DMS79 treated with DMSO at 0.1 percent for 48 hours (cell line): ENCODE measurements around the gene MRPL2.
"Not testable (repeated sequence)": the region's sequence is repeated elsewhere in the genome, so short reads cannot be mapped to it uniquely, and the experiment has no call there.

Experiments used
- DNase-seq: peaks from one replicate; lab custom pipeline; 2025; lab: John Stamatoyannopoulos, UW

The MRPL2 gene

GRCh38 chr6:43052842-43053544 lies 6.2 kb downstream of the MRPL2 start:
- DNase-seq = peak; percentile 23

GRCh38 chr6:43052225-43052841 lies 6.9 kb downstream of the MRPL2 start:
- no peak for DNase-seq

- DNase-seq = no peak
Measured at GRCh38 chr6:43050981-43051380, 8.3 kb downstream of the MRPL2 start.

- no peak for DNase-seq
Measured at GRCh38 chr6:43047998-43048397, 11.2 kb downstream of the MRPL2 start.

- no peak for DNase-seq
Measured at GRCh38 chr6:43045371-43045930, 13.8 kb downstream of the MRPL2 start.

GRCh38 chr6:43043310-43043709 lies 15.9 kb downstream of the MRPL2 start:
- DNase-seq = no peak

GRCh38 chr6:43041475-43041874 lies 17.8 kb downstream of the MRPL2 start:
- DNase-seq = not testable (repeated sequence)

- DNase-seq = no peak
Measured at GRCh38 chr6:43040542-43041257, 18.5 kb downstream of the MRPL2 start.

- no peak for DNase-seq
Measured at GRCh38 chr6:43038727-43039126, 20.5 kb downstream of the MRPL2 start.

- DNase-seq = no peak
Measured at GRCh38 chr6:43037706-43038105, 21.5 kb downstream of the MRPL2 start.

GRCh38 chr6:43037197-43037596 lies 22.0 kb downstream of the MRPL2 start:
- DNase-seq = no peak

- DNase-seq = no peak
Measured at GRCh38 chr6:43036712-43037111, 22.5 kb downstream of the MRPL2 start.

GRCh38 chr6:43035495-43036194 lies 23.6 kb downstream of the MRPL2 start:
- no peak for DNase-seq

GRCh38 chr6:43034190-43034525 lies 25.1 kb downstream of the MRPL2 start:
- no peak for DNase-seq

GRCh38 chr6:43033496-43034189 lies 25.6 kb downstream of the MRPL2 start:
- DNase-seq = no peak

- no peak for DNase-seq
Measured at GRCh38 chr6:43032326-43032725, 26.9 kb downstream of the MRPL2 start.

- no peak for DNase-seq
Measured at GRCh38 chr6:43029120-43029519, 30.1 kb downstream of the MRPL2 start.

- no peak for DNase-seq
Measured at GRCh38 chr6:43026365-43026764, 32.9 kb downstream of the MRPL2 start.

- DNase-seq = no peak
Measured at GRCh38 chr6:43024436-43024835, 34.8 kb downstream of the MRPL2 start.

GRCh38 chr6:43021270-43022047 lies 37.8 kb downstream of the MRPL2 start, which contains the start of gene RRP36:
TSS of gene RRP36 (plus strand) at chr6:43021623. CDS start at chr6:43021655, 32 bp downstream.
- DNase-seq = peak; percentile 71

GRCh38 chr6:43020847-43021246 lies 38.4 kb downstream of the MRPL2 start:
- no peak for DNase-seq
